HG02885 (cell line): ENCODE measurements around the gene GPR119.
"Not testable (repeated sequence)": the region's sequence is repeated elsewhere in the genome, so short reads cannot be mapped to it uniquely, and the experiment has no call there.

Source experiments
- ATAC-seq: cut with Tn5 transposase; IDR thresholded peaks from one replicate; pipeline ENCODE4 v1.9.1; 2021; ENCODE audit warnings: mild to moderate bottlenecking; ENCODE audit not compliant: unreplicated experiment, poor library complexity

Gene GPR119

GRCh38 chrX:130340271-130340670, 45.2 kb downstream of the GPR119 start:
- ATAC-seq, result peak; percentile 1

GRCh38 chrX:130339408-130340222, 45.9 kb downstream of the GPR119 start, which contains the start of gene SLC25A14:
SLC25A14 (plus strand) TSS chrX:130339919; CDS start chrX:130340279, 360 bp downstream.
- ATAC-seq, result peak; percentile 97

- ATAC-seq, result not testable (repeated sequence)
Measured at GRCh38 chrX:130338869-130339268, 46.6 kb downstream of the GPR119 start.

- ATAC-seq, result no peak
Measured at GRCh38 chrX:130336531-130336930, 48.9 kb downstream of the GPR119 start.
